GM18951 (cell line): ENCODE results near the gene RPS6KB2.
"Not testable (repeated sequence)": the region's sequence is repeated elsewhere in the genome, so short reads cannot be mapped to it uniquely, and the experiment has no call there.

Experiments
- POLR2A ChIP-seq: IDR thresholded peaks from 4 replicates; pipeline ENCODE4 v1.6.1; 2011; ENCODE audit warnings: mild to moderate bottlenecking; ENCODE audit not compliant: insufficient read length, insufficient read depth; ENCODE audit errors: extremely low read depth
- in situ Hi-C: fragments of 300-500 bp; cut with MboI; formaldehyde crosslinking; loops from one replicate; pipeline ENCODE4 v1.12.0; 2022; ENCODE audit warnings: low sequenced_read_pairs, mixed read lengths, inconsistent platforms; ENCODE audit not compliant: unreplicated experiment

The RPS6KB2 gene

GRCh38 chr11:67400942-67401494 is 27.3 kb upstream of the RPS6KB2 start:
- no peak for TF ChIP-seq POLR2A
- in situ Hi-C loops: no loop called here

GRCh38 chr11:67401495-67402191 is 26.7 kb upstream of the RPS6KB2 start, which contains the start of gene PPP1CA:
PPP1CA (minus strand) TSS chr11:67401858; CDS start chr11:67401782, 76 bp downstream.
- peak; percentile 94 for TF ChIP-seq POLR2A
- in situ Hi-C loops: no loop called here

GRCh38 chr11:67402192-67402839 is 26.0 kb upstream of the RPS6KB2 start:
- in situ Hi-C loops: not testable (repeated sequence)

GRCh38 chr11:67403085-67403484 is 25.2 kb upstream of the RPS6KB2 start:
- in situ Hi-C loops: not testable (repeated sequence)

- in situ Hi-C loops: no loop called here
- peak; percentile 13 for TF ChIP-seq POLR2A
Observed at GRCh38 chr11:67404515-67405195, 23.6 kb upstream of the RPS6KB2 start.

GRCh38 chr11:67405196-67405567 is 23.1 kb upstream of the RPS6KB2 start:
- in situ Hi-C loops: no loop called here
- TF ChIP-seq POLR2A: no peak

GRCh38 chr11:67405688-67406339 is 22.5 kb upstream of the RPS6KB2 start:
- in situ Hi-C loops: no loop called here
- TF ChIP-seq POLR2A: no peak

GRCh38 chr11:67406420-67406968 is 21.8 kb upstream of the RPS6KB2 start:
- in situ Hi-C loops: no loop called here
- no peak for TF ChIP-seq POLR2A

- in situ Hi-C loops: no loop called here
- TF ChIP-seq POLR2A: no peak
Observed at GRCh38 chr11:67406969-67407687, 21.2 kb upstream of the RPS6KB2 start.

- in situ Hi-C loops: no loop called here
- no peak for TF ChIP-seq POLR2A
Observed at GRCh38 chr11:67407688-67408163, 20.6 kb upstream of the RPS6KB2 start.

GRCh38 chr11:67408437-67409200 is 19.7 kb upstream of the RPS6KB2 start:
- in situ Hi-C loops: no loop called here
- no peak for TF ChIP-seq POLR2A

GRCh38 chr11:67409261-67409666 is 19.0 kb upstream of the RPS6KB2 start:
- in situ Hi-C loops: no loop called here
- peak; percentile 84 for TF ChIP-seq POLR2A
